OCI-LY7 (cell line): Measurements from ENCODE around the gene PTPRCAP. TPM values are rescaled to one million over a fixed set of nuclear protein-coding genes. Genes with fewer than 3 reads are reported as not detected.

Source experiments
- BruUV-seq: library from RNA; stranded (reverse); fragments of 400-500 nt; replicated peaks from 2 replicates; lab custom pipeline; 2021; lab: Mats Ljungman, UMichigan
- CTCF ChIA-PET: fragments of 300-600 bp; sonication (Branson Sonifier 250); formaldehyde crosslinking; loops from one replicate; lab custom pipeline; 2022; ENCODE audit warnings: antibody characterized with exemption; ENCODE audit not compliant: unreplicated experiment; lab: Charles Lee
- POLR2A ChIA-PET: fragments of 300-600 bp; sonication (Branson Sonifier 250); formaldehyde crosslinking; loops from one replicate; lab custom pipeline; 2022; ENCODE audit warnings: antibody characterized with exemption; lab: Charles Lee
- DNase-seq: peaks from one replicate; pipeline ENCODE4 v3.0.0-alpha.2; 2015; ENCODE audit warnings: low spot score
- H2AFZ ChIP-seq: fragments of 200-600 bp; sonication (generic), shearing (Covaris generic); 2 replicates; pipeline ENCODE4 v1.6.1; 2014; ENCODE audit warnings: mild to moderate bottlenecking, antibody characterized with exemption, low read length, moderate library complexity
- H3K27ac ChIP-seq: fragments of 200-600 bp; sonication (generic); 2 replicates; pipeline ENCODE4 v1.5.1; 2014; ENCODE audit warnings: mixed run types, low read depth, mild to moderate bottlenecking, moderate library complexity, low read length, inconsistent platforms; ENCODE audit not compliant: poor library complexity, severe bottlenecking
- H3K36me3 ChIP-seq: fragments of 200-600 bp; sonication (generic); 2 replicates; pipeline ENCODE4 v1.6.1; 2014; ENCODE audit warnings: mild to moderate bottlenecking, antibody characterized with exemption, low read length, moderate library complexity, mixed read lengths; ENCODE audit not compliant: insufficient read depth
- H3K4me1 ChIP-seq: fragments of 200-600 bp; sonication (generic); 2 replicates; pipeline ENCODE4 v1.5.1; 2014; ENCODE audit warnings: mild to moderate bottlenecking, low read length; ENCODE audit not compliant: insufficient read depth, poor library complexity, severe bottlenecking
- H3K4me2 ChIP-seq: fragments of 200-600 bp; sonication (generic); 2 replicates; pipeline ENCODE4 v1.6.1; 2014; ENCODE audit warnings: mild to moderate bottlenecking, low read length
- H3K4me3 ChIP-seq: fragments of 200-600 bp; sonication (generic); 2 replicates; pipeline ENCODE4 v1.5.1; 2014; ENCODE audit warnings: mild to moderate bottlenecking, low read depth, low read length; ENCODE audit not compliant: poor library complexity, severe bottlenecking
- H3K79me2 ChIP-seq: fragments of 200-600 bp; sonication (generic); 2 replicates; pipeline ENCODE4 v1.6.1; 2016; ENCODE audit warnings: low read depth, mild to moderate bottlenecking, low read length, moderate library complexity, mixed read lengths; ENCODE audit not compliant: insufficient read depth
- H3K9me2 ChIP-seq: fragments of 200-600 bp; sonication (generic); 2 replicates; pipeline ENCODE4 v1.6.1; 2016; ENCODE audit warnings: mild to moderate bottlenecking, low read length, mixed read lengths; ENCODE audit not compliant: insufficient read depth
- H3K9me3 ChIP-seq: fragments of 200-600 bp; sonication (generic); 2 replicates; pipeline ENCODE4 v1.6.1; 2014; ENCODE audit warnings: mild to moderate bottlenecking, mixed run types, low read length, mixed read lengths
- H4K20me1 ChIP-seq: fragments of 200-600 bp; sonication (generic); 2 replicates; pipeline ENCODE4 v1.6.1; 2014; ENCODE audit warnings: mild to moderate bottlenecking, antibody characterized with exemption, low read length, moderate library complexity, mixed read lengths; ENCODE audit not compliant: insufficient read depth
- CTCF ChIP-seq: fragments of 200-600 bp; sonication (generic); conservative IDR thresholded peaks from 2 replicates; pipeline ENCODE4 v1.5.1; 2014; ENCODE audit warnings: mild to moderate bottlenecking, antibody characterized with exemption, low read length, moderate library complexity, mixed read lengths
- EZH2phosphoT487 ChIP-seq: fragments of 200-600 bp; sonication (generic); IDR thresholded peaks from 2 replicates; pipeline ENCODE4 v1.6.1; 2018; ENCODE audit warnings: low read depth, borderline replicate concordance, mild to moderate bottlenecking, mixed run types, antibody characterized with exemption, low read length, moderate library complexity, mixed read lengths
- intact Hi-C: fragments of 100-400 bp; cut with micrococcal nuclease; formaldehyde crosslinking; loops from one replicate; pipeline ENCODE4 v1.10.0; 2022; ENCODE audit not compliant: unreplicated experiment
- total RNA-seq, 2 experiments: library from RNA; depleted of rRNA in 1 of 2; stranded (reverse); fragments of >200 nt in 1 of 2; shearing (Covaris generic) in 1 of 2; gene quantifications; 2 replicates each; pipeline ENCODE4 v1.2.3, GENCODE V29; 2014 to 2022

The PTPRCAP gene
- total RNA-seq, 2 experiments from 2014 or later, result 129 to 212 TPM

- Histone ChIP-seq H3K4me2 (peak overlapping the region; percentile 24; the same call in 1 of the 2 replicates), H3K36me3 (peaks cover 14% of the 10 kb centered on the region), H3K27ac (no peak overlapping the region), H3K4me3 (no peak overlapping the region), H3K4me1 (peaks cover 33% of the 10 kb centered on the region), H3K79me2 (peaks cover 19% of the 10 kb centered on the region; the same call in 1 of the 2 replicates), H4K20me1 (no peaks in the 10 kb centered on the region), H3K9me2 (no peaks in the 10 kb centered on the region), H2AFZ (no peak overlapping the region), H3K9me3 (no peaks in the 10 kb centered on the region)
- CTCF ChIA-PET, result interaction anchor here (0.6 kb wide), 1 partner anchor 12 kb away, joined by 3 read pairs; the partner anchor contains the start of gene PPP1CA
- peak; percentile 61 for DNase-seq
- TF ChIP-seq EZH2phosphoT487 (no peak), CTCF (peak; percentile 83)
- BruUV-seq, result TSS peak; percentile 45
- POLR2A ChIA-PET, result no interaction called here
- intact Hi-C loops, result loop anchor here (1.0 kb wide), 1 partner anchor 117 kb away; no protein-coding TSS in a partner anchor
These were observed 48.0 kb downstream of the PTPRCAP start for GRCh38 chr11:67389477-67389876.

DNA sequence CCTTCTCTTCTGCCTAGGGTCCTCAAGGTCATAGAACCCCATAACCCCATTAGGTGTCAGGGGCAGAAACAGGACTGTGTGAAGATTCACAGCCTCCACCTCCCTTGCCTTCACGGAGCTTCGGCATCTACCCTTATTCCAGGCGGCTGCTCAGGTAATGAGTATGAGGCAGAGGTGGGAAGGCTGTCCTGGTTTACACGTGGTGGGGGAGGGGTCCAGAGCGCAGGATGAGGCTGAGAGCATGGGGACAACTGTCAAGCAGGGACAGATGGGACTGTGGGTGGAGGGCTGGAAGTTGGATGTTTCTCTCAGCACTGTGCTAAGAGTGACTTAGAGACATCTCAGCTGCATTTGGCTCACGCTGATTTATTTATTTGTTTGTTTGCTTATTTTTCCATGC is 50.0 kb downstream of the PTPRCAP start:
- intact Hi-C loops, result no loop called here
- Histone ChIP-seq H3K9me3 (no peaks in the 10 kb centered on the region), H3K36me3 (no peaks in the 10 kb centered on the region), H3K79me2 (peaks cover 16% of the 10 kb centered on the region; the same call in 1 of the 2 replicates), H3K4me1 (peaks cover 30% of the 10 kb centered on the region), H4K20me1 (no peaks in the 10 kb centered on the region), H3K9me2 (no peaks in the 10 kb centered on the region), H2AFZ (no peak overlapping the region), H3K4me2 (no peak overlapping the region), H3K4me3 (no peak overlapping the region), H3K27ac (no peak overlapping the region)
- no TSS peak for BruUV-seq
- ChIA-PET POLR2A (interaction anchor here (1.4 kb wide), 1 partner anchor 32 kb away, joined by 4 read pairs; no protein-coding TSS in a partner anchor), CTCF (interaction anchor here (0.5 to 0.6 kb wide), 3 partner anchors 30 to 1724 kb away, joined by 3 to 6 read pairs (median 3); no protein-coding TSS in a partner anchor)
- no peak for TF ChIP-seq EZH2phosphoT487
- no peak for TF ChIP-seq CTCF
- no peak for DNase-seq

DNA sequence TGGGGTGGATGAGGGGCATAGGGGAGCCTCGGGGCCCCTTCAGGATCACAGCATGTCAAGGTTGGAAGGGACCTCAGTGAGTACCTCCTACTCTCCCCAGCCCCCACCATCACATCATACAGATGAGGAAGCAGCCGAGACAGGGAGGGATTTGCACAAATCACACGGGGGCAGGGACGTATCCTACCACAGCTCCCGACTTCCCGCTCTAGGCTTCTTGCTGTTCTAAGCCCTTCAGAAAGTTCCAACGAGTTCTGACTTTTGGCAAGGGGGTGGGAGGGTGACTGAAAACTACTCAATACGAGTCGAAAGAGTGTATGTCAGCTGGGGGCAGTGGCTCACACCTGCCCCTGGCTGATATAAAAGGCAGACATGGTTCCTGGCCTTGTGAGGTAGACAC is 50.4 kb downstream of the PTPRCAP start:
- no peak for DNase-seq
- TF ChIP-seq CTCF (no peak), EZH2phosphoT487 (no peak)

More for the DNA sequence above, 50.4 kb downstream of the PTPRCAP start:
- Histone ChIP-seq H3K36me3 (no peaks in the 10 kb centered on the region), H3K9me3 (no peaks in the 10 kb centered on the region), H2AFZ (no peak overlapping the region), H3K4me3 (no peak overlapping the region), H3K4me2 (no peak overlapping the region), H3K9me2 (no peaks in the 10 kb centered on the region), H3K79me2 (peaks cover 11% of the 10 kb centered on the region; the same call in 1 of the 2 replicates), H3K27ac (no peak overlapping the region), H3K4me1 (peaks cover 32% of the 10 kb centered on the region), H4K20me1 (no peaks in the 10 kb centered on the region)
- no TSS peak for BruUV-seq
- ChIA-PET CTCF (interaction anchor here (0.5 to 1.1 kb wide), 5 partner anchors 30 to 1024 kb away, joined by 3 to 5 read pairs (median 3); partner anchors contain the start of gene AIP), POLR2A (interaction anchor here (0.7 to 1.4 kb wide), 4 partner anchors 22 to 95 kb away, joined by 3 to 6 read pairs (median 4); no protein-coding TSS in a partner anchor)
- intact Hi-C loops, result no loop called here
